Measurements from ENCODE around the gene MEAK7.

MEAK7 gene

GRCh38 chr16:84462296-84463210 lies 41.9 kb downstream of the MEAK7 start:
- no peak for DNase-seq

GRCh38 chr16:84461413-84462295 lies 42.8 kb downstream of the MEAK7 start:
- no peak for DNase-seq

GRCh38 chr16:84461029-84461412 lies 43.4 kb downstream of the MEAK7 start:
- DNase-seq = no peak

GRCh38 chr16:84460406-84461028 lies 43.9 kb downstream of the MEAK7 start:
- no peak for DNase-seq

- DNase-seq = no peak
Observed at GRCh38 chr16:84459941-84460405, 44.5 kb downstream of the MEAK7 start.

- DNase-seq = no peak
Observed at GRCh38 chr16:84459533-84459894, 44.9 kb downstream of the MEAK7 start.

- no peak for DNase-seq
Observed at GRCh38 chr16:84458606-84459532, 45.6 kb downstream of the MEAK7 start.

- DNase-seq = no peak
Observed at GRCh38 chr16:84455031-84455430, 49.4 kb downstream of the MEAK7 start.
